Stimulated activated CD8-positive, alpha-beta memory T cell treated with anti-CD3 and anti-CD28 coated beads, Interleukin-4, amount 100 ng/mL, for 1 hour (primary cell): ENCODE data around the gene FAM171A2.
"Not testable (repeated sequence)": the region's sequence is repeated elsewhere in the genome, so short reads cannot be mapped to it uniquely, and the experiment has no call there.

Experiments used
- DNase-seq, 2 donors: peaks; one replicate each; pipeline ENCODE4 v3.0.0-alpha.2; 2020; ENCODE audit warnings: low read depth in 2 of 2, low spot score in 1 of 2

Gene FAM171A2

GRCh38 chr17:44347206-44348055 is 16.2 kb downstream of the FAM171A2 start:
- not testable (repeated sequence) for DNase-seq

GRCh38 chr17:44346064-44346844 is 17.4 kb downstream of the FAM171A2 start:
- no peak for DNase-seq

GRCh38 chr17:44345454-44346026 is 18.1 kb downstream of the FAM171A2 start:
- no peak for DNase-seq

GRCh38 chr17:44344939-44345453 is 18.7 kb downstream of the FAM171A2 start, which contains the start of gene GRN:
Gene GRN (plus strand): TSS chr17:44345302. CDS start chr17:44349165, 3,863 bp downstream.
- DNase-seq, result peak; percentile 53 to 71

GRCh38 chr17:44343510-44344209 is 20.0 kb downstream of the FAM171A2 start:
- DNase-seq, result no peak

- not testable (repeated sequence) for DNase-seq
These were observed 23.1 kb downstream of the FAM171A2 start for GRCh38 chr17:44340553-44340952.

DNA sequence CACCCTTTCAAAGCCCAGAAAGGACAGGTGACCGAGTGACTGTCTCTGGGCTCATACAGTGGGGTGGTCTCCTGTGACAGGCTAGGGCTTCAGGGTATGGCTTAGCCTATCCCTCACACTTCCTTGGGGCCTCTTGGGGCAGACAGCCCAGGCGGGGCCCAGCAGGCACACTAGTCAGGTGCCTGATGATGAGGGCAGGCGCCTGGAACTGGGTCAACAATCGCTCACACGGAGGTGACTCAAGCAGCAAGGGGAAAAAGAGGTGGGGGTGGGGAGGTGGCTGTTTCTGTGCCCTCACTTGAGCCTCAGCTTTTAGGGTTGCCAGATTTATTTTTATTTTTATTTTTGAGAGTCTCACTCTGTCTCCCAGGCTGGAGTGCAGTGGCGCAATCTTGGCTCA is 25.0 kb downstream of the FAM171A2 start:
- DNase-seq, result no peak

DNA sequence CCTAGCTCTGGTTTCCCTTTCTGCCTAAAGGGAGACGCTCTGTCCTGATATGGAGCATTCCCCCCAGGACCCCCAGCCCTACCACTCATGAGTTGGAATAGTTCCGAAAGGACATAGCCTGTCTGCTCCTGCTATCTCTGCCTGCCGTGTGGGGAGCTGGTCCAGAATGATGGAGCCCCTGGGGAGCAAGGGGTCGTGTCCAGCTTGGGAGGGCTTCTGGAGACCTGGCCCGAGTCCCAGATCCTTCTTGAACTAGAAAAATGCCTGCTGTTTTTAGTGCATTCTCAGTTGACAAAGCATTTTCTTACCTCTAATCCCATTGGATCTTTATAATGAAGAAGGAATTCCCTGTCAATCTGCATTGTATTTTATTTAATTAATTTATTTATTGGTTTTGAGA is 27.7 kb downstream of the FAM171A2 start:
- no peak for DNase-seq

GRCh38 chr17:44335564-44335963 is 28.1 kb downstream of the FAM171A2 start:
- DNase-seq, result no peak

DNA sequence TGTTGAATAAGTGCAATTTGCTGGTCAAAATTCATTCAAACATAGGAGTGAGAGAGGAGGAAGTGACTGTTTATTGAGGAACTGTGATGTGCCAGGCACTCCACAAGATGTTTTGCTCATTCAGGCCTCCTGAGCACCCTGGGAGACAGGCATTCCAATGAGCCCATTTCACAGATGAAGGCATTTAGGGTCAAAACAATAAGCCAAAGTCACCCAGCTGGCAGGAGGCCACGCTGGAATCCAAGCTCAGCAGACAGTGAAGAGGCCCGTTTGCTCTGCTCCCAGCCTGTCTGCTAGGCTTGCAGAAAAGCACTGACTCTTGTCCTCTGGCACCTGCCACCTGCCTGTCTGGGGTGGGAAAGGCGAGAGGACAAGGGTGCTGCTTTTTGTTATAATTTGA is 28.9 kb downstream of the FAM171A2 start:
- no peak for DNase-seq

DNA sequence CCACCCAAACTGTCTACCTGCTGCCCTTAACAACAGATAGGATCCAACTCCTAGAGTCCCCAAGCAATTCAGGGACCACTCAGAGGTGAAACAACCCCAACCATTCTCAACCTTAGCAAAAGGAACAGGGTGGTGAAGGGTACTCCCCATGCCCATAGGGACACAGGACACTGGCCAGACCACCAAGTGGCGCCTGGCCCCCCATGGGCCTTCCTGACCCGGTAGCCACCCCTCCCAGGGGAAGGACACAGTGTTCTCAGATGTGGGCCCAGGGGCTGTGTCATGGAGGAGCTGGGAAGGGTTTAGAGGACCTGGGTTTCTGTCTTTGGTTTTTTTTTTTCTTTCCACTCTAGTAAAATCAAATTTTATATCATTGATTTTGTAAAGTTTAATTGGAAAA is 29.3 kb downstream of the FAM171A2 start:
- DNase-seq, result no peak

GRCh38 chr17:44333371-44333770 is 30.3 kb downstream of the FAM171A2 start:
- DNase-seq, result no peak

- DNase-seq, result peak in 1 of 2 donors; percentile 45
These were observed 32.3 kb downstream of the FAM171A2 start for GRCh38 chr17:44331249-44331760.

- DNase-seq, result not testable (repeated sequence)
These were observed 33.4 kb downstream of the FAM171A2 start for GRCh38 chr17:44330263-44330662.

- DNase-seq, result not testable (repeated sequence)
These were observed 34.1 kb downstream of the FAM171A2 start for GRCh38 chr17:44329516-44329915.

GRCh38 chr17:44327715-44328449 is 35.8 kb downstream of the FAM171A2 start:
- no peak for DNase-seq

GRCh38 chr17:44326861-44327444 is 36.7 kb downstream of the FAM171A2 start:
- peak; percentile 80 to 92 for DNase-seq

DNA sequence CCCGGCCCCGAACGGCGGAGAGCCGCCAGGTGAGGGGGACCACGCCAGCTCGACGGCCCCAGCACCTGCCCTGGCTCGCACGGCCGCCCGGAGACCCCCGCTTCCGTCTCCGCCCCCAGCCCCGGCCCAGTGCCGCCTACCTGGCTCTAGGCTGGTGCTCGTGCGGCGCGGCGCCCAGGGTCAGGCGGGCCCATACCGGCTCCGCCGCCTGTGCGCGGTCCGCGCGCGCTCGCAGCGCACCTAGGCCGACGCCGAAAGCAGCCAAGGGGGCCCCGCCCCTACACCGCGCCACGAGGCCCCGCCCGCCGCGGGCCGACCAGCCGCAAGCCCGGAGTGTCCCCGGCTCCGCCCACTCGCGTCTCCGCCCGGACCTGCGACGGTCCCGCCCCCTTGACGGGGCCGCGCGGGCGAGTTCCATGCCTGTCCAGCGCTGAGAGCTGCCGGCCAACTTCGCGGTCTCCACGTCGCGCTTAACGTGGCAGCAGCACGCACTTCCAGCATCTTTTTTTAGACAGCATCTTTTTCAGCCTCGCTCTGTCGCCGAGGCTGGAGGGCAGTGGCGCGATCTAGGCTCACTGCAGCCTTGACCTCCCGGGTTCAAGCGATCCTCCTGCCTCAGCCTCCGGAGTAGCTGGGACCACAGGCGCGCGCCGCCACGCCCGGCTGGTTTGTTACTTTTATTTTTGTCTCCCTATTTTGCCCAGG is 38.9 kb downstream of the FAM171A2 start, which contains the start of gene SLC25A39:
TSS of gene SLC25A39 (minus strand) at position 253 of the 705 bp plus-strand sequence. CDS start 1,261 bp downstream, outside the sequence.
- DNase-seq, result peak; percentile 84 to 89

GRCh38 chr17:44324092-44324570 is 39.5 kb downstream of the FAM171A2 start:
- no peak for DNase-seq
